Dermis microvascular lymphatic vessel endothelial cell (primary cell): ENCODE measurements around the gene ATCAY. TPM values are rescaled to one million over a fixed set of nuclear protein-coding genes. Genes with fewer than 3 reads are reported as not detected.
"Not testable (repeated sequence)": the region's sequence is repeated elsewhere in the genome, so short reads cannot be mapped to it uniquely, and the experiment has no call there.

Source experiments
- DNase-seq, 2 donors: peaks; one replicate each; pipeline versions ENCODE4 v3.0.0 to v3.0.0-alpha.2; 2010; ENCODE audit warnings: low read depth in 2 of 2
- total RNA-seq: library from RNA; depleted of rRNA; stranded (reverse); fragments of >200 nt; gene quantifications from 2 replicates; pipeline ENCODE4 v1.2.1, GENCODE V29; 2014

Gene ATCAY
- total RNA-seq, 1 donor from 2014 or later = not detected

GRCh38 chr19:3852614-3853254 lies 27.8 kb upstream of the ATCAY start:
- peak in 1 of 2 donors; percentile 47 for DNase-seq

DNA sequence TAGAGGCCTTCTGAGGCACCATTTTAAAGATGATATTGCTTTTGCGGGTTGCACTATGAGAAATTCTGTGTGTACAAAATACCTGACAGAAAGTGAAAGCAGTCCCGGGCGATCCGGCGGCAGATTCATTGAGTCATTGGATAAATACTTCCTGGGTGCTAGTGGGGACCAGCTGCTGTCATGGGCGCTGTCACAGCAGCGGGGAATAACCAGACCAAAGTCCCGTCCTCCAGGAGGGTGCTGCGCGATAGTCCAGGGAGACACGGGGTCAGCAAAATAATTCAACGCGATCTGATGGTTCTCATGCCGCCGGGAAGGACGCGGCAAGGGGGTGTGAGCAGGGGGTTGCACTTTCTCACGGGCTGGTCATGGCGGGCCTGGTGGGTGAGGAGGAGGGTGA lies 25.2 kb upstream of the ATCAY start:
- DNase-seq = no peak

DNA sequence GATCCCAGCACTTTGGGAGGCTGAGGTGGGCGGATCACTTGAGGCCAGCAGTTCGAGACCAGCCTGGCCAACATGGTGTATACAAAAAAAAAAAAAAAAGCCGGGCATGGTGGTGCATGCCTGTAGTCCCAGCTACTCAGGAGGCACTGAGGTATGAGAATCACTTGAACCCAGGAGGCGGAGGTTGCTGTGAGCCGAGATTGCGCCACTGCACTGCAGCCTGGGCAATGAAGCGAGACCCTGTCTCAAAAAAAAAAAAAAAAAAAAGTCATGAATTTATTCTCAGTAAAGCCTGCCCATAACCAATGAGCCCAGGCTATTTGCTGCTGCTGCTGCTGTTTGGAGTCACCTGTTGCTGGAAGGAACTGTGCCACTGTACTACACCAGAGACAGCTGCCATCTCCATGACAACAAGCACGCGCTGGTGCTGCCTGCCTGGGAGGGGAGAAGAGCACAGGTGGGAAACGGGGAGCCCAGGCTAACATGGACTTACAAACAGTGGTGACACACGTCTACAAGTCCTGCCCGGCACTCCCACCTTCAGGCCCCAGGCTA lies 23.0 kb upstream of the ATCAY start:
- no peak for DNase-seq

- no peak for DNase-seq
These were observed 20.0 kb upstream of the ATCAY start for GRCh38 chr19:3860499-3860898.

DNA sequence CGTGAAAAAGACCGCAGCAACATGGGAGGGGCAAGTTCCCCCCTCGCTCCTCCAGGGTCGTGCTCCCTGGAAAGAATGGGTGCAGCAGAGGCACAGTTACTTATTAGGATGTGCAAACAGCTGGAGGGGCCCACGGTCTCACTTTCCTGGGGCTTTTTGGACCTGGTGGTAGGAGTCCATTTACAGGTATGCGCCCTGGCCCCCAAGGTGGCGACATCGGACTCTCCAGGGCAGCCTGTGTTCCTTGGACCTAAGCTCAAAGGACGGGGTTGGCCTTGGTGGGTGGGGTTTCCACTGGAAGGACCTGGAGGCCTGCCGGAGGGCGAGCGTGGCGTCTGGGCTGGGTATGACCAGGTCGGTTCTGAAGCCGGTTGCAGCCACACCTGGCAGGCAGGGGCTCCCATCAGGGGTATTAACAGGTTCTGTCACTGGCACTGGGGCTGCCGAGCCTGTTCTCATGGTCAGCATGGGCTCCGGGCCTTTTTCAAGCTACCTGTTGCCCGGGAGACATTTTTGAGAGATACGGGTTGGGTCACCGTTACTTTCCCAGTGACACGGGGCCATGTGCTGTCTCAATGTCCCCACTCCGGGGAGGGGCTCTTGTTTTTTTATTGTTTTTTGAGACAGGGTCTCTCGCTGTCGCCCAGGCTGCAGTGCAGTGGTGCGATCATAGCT lies 17.5 kb upstream of the ATCAY start:
- no peak for DNase-seq

- DNase-seq = no peak
These were observed 16.8 kb upstream of the ATCAY start for GRCh38 chr19:3863648-3864047.

DNA sequence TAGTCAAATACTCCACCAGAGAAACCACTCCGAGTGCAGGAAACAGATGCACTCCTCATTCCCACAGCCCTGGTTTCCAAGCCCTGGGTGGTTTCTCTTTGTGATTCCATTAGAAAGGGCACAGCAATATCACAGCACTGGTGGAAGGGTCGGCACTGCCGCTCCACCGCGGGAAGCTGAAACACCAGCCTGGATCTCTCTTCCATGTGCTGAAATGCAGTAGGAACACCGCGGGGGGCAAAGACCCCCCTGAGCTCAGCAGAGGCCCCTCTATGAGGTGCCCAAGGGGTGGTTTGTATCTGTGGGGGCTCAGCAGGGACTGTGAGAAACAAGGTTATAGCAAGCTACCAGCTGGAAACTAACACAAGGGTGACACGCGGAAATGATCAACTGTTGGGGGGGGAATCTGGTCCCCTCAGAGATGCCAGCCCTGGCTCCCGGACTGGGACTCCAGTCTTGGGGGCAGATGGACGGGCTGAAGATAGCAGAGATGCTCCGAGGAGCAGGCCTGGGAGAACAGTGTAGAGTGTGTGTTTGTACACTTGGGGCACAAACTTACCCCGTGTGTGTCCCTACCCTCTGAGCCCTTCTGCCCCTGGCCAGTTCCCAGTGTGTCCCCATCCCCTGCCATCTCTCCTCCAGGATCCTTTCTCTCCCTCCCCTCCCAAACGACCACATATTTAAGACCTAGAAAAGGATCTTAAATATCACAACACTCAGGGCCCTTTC lies 13.4 kb upstream of the ATCAY start:
- DNase-seq = peak in 1 of 2 donors; percentile 20

- DNase-seq = no peak
These were observed 12.3 kb upstream of the ATCAY start for GRCh38 chr19:3867971-3868769.

- no peak for DNase-seq
These were observed 11.6 kb upstream of the ATCAY start, which contains the start of gene ZFR2 for GRCh38 chr19:3868770-3869456. TSS of gene ZFR2 (minus strand) at chr19:3869038. CDS start at chr19:3869017, 21 bp downstream.

- no peak for DNase-seq
These were observed 7.3 kb upstream of the ATCAY start for GRCh38 chr19:3873151-3873550.

DNA sequence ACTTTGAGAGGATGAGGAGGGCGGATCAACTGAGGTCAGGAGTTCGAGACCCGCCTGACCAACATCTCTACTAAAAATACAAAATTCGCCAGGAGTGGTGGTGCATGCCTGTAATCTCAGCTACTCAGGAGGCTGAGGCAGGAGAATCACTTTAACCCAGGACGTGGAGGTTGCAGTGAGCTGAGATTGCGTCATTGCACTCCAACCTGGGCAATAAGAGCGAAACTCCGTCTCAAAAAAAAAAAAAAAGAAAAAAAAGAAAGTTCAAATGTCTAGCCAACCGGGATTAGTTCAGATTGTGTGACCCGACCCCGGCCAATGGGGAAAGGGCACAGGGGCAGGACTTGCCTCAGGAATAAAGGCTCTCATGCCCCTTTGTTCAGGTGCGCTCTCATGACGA lies 5.8 kb upstream of the ATCAY start:
- DNase-seq = not testable (repeated sequence)

DNA sequence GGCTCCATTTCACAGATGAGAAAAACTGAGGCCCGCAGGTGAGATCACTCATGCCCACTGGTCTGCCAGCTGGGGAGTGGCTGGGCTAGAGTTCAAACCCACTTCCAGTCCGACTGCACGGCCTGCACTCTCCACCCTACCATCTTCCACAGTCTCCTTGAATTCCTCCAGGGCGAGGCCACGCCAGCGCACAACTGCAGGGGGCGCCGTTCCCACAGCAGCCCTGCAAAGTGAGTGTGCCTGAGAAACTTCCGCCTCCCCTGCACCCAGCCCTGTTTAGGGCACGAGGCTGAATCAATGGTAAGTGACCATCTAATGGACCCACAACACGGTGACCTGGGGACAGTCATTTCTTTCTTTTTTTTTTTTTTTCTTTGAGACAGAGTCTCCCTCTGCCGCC lies 829 bp upstream of the ATCAY start:
- no peak for DNase-seq

DNA sequence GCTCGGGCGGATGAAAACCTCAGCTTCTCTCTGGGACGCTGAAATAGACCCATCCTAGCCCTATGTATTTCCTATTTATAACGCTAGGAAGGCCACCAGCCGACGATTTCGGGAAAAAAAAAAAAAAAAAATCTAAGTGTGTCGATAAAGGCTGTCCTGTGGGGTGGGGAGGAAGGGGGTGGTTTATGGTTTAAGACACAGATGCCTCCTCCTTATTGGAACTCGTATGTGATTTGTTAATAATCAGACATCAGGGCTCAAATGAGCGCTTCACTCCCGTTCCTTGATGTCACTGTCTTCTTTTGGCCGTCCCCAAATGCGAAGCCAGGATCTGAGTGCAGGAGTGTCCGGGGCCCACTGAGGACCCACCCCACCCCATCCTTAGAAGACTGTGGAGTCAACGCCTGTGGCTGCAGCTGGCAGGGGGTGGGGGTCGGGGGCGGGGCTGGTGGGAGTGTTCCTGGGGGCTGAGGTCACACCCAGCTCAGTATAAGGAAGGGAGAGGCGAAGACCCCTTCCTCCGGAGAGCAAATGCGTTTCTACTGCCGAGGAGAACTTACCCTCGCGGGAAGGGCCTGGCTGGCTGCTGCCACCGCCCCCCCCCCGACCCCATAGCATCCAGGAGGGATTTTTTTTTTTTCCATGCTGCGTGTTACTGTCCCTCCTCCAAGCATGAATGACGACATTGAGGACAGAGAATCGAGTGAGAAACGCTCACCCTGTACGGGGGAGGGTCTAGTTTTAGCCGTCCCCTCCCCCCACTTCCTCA lies 971 bp downstream of the ATCAY start:
- no peak for DNase-seq

DNA sequence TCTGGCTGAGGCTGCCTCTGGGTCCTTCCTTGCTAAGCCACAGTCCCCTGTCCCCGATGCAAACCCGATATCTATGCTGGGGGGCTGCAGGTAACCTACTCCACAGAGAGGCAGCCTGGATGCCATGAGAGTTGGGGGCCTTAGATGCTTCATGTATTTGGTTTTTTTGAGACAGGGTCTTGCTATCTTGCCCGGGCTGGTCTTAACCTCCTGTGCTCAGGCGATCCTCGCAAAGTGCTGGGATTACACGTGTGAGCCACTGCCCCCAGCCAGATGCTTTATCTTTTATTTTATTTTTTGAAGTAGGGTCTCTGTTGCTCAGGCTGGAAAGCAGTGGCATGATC lies 1.5 kb downstream of the ATCAY start:
- DNase-seq = no peak

- no peak for DNase-seq
These were observed 10.1 kb downstream of the ATCAY start for GRCh38 chr19:3890591-3890990.

- no peak for DNase-seq
These were observed 13.2 kb downstream of the ATCAY start for GRCh38 chr19:3893509-3894179.

- not testable (repeated sequence) for DNase-seq
These were observed 14.5 kb downstream of the ATCAY start for GRCh38 chr19:3894959-3895358.

- no peak for DNase-seq
These were observed 15.3 kb downstream of the ATCAY start for GRCh38 chr19:3895788-3896187.

- DNase-seq = no peak
These were observed 17.5 kb downstream of the ATCAY start for GRCh38 chr19:3897936-3898335.

DNA sequence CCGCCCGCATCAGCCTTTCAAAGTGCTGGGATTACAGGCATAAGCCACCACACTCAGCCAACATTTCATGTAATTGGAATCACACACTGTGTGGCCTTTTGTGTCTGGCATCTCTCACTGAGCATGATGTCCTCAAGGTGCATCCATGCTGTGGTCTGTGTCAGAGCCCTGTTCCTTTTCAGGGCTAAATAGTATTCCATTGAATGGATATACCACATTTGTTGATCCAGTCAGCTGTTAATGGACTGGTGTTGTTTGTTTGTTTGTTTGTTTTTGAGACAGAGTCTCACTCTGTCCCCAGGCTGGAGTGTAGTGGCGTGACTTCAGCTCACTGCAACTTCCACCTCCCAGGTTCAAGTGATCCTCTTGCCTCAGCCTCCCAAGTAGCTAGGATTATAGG lies 17.9 kb downstream of the ATCAY start:
- no peak for DNase-seq
